Esophagus squamous epithelium (tissue), 4 donors: Measurements from ENCODE around the gene IL32. TPM values are rescaled to one million over a fixed set of nuclear protein-coding genes. Genes with fewer than 3 reads are reported as not detected.

Experiments used
- small RNA-seq, 4 donors: library from RNA; depleted of rRNA; stranded (forward); fragments of <200 nt; gene quantifications; one replicate each; pipeline ENCODE3, GENCODE V24; 2016
- total RNA-seq, 4 donors: library from RNA; depleted of rRNA; stranded (reverse); fragments of >200 nt; gene quantifications; one replicate each; pipeline ENCODE4 v1.1.0, GENCODE V29; 2016

The IL32 gene
- total RNA-seq, 4 donors from 2014 or later: 4.6 to 31.7 (median 17.3) TPM

Small RNAs within 50 kb of the gene (small RNA-seq; reads per million reads assigned to genes)
- gene RNU1-22P: 0 to 0.15 (median 0.04) reads per million in 4 donors

Other genes starting within 250 kb of the IL32 start
- gene PRSS21, start 248.4 kb upstream of the IL32 start, total RNA-seq: 1 to 10 TPM in 1 of 4 donors, not detected in 3; 1.5 TPM
- gene ZG16B, start 235.3 kb upstream of the IL32 start, total RNA-seq: 10 to 100 TPM in 1 of 4 donors, under 1 TPM in 2, not detected in 1; 0.34 to 38.5 (median 0.44) TPM
- 100 to 1,000 TPM in 2 of 4 donors, 10 to 100 TPM in 2; 36.6 to 149 (median 113) TPM for gene PRSS22, start 207.5 kb upstream of the IL32 start, total RNA-seq
- gene FLYWCH2, start 182.4 kb upstream of the IL32 start, total RNA-seq: 10 to 100 TPM; 18.9 to 47.9 (median 39.5) TPM
- 10 to 100 TPM; 25.4 to 52.1 (median 27.1) TPM for gene FLYWCH1, start 153.7 kb upstream of the IL32 start, total RNA-seq
- gene KREMEN2, start 101.4 kb upstream of the IL32 start, total RNA-seq: 1 to 10 TPM in 2 of 4 donors, under 1 TPM in 1, not detected in 1; 0.19 to 3.9 (median 2.1) TPM
- gene PAQR4, start 96.3 kb upstream of the IL32 start, total RNA-seq: 10 to 100 TPM in 1 of 4 donors, 1 to 10 TPM in 3; 2.9 to 18.8 (median 8.0) TPM
- 10 to 100 TPM in 3 of 4 donors, 1 to 10 TPM in 1; 4.2 to 33.1 (median 13.0) TPM for gene PKMYT1, start 85.2 kb upstream of the IL32 start, total RNA-seq
- gene CLDN9, start 52.7 kb upstream of the IL32 start, total RNA-seq: not detected
- gene CLDN6, start 47.5 kb upstream of the IL32 start, total RNA-seq: not detected
- 10 to 100 TPM; 15.3 to 46.0 (median 28.6) TPM for gene TNFRSF12A, start 45.3 kb upstream of the IL32 start, total RNA-seq
- 10 to 100 TPM; 17.9 to 32.4 (median 18.4) TPM for gene HCFC1R1, start 41.7 kb upstream of the IL32 start, total RNA-seq
- 10 to 100 TPM; 17.4 to 27.9 (median 25.8) TPM for gene THOC6, start 41.6 kb upstream of the IL32 start, total RNA-seq
- gene BICDL2, start 28.7 kb upstream of the IL32 start, total RNA-seq: 100 to 1,000 TPM in 2 of 4 donors, 10 to 100 TPM in 2; 54.9 to 204 (median 96.4) TPM
- 1 to 10 TPM in 1 of 4 donors, under 1 TPM in 3; 0.19 to 1.4 (median 0.61) TPM for gene MMP25, start 19.1 kb upstream of the IL32 start, total RNA-seq
- not detected for gene ZSCAN10, start 33.7 kb downstream of the IL32 start, total RNA-seq
- 10 to 100 TPM in 3 of 4 donors, 1 to 10 TPM in 1; 9.7 to 13.9 (median 11.9) TPM for gene ZNF205, start 46.9 kb downstream of the IL32 start, total RNA-seq
- 10 to 100 TPM in 1 of 4 donors, 1 to 10 TPM in 3; 3.9 to 14.3 (median 6.4) TPM for gene ZNF213, start 69.4 kb downstream of the IL32 start, total RNA-seq
- not detected for gene OR1F1, start 122.6 kb downstream of the IL32 start, total RNA-seq
- gene ZNF200, start 169.5 kb downstream of the IL32 start, total RNA-seq: 10 to 100 TPM in 1 of 4 donors, 1 to 10 TPM in 3; 4.3 to 10.1 (median 4.6) TPM
- 1 to 10 TPM in 3 of 4 donors, under 1 TPM in 1; 0.38 to 2.8 (median 1.5) TPM for gene MEFV, start 191.0 kb downstream of the IL32 start, total RNA-seq
- gene ZNF263, start 217.9 kb downstream of the IL32 start, total RNA-seq: 10 to 100 TPM; 15.7 to 40.1 (median 24.1) TPM
- 1 to 10 TPM in 2 of 4 donors, under 1 TPM in 2; 0.38 to 4.0 (median 0.96) TPM for gene TIGD7, start 239.8 kb downstream of the IL32 start, total RNA-seq
- 10 to 100 TPM; 10.6 to 24.6 (median 18.1) TPM for gene ZNF75A, start 239.9 kb downstream of the IL32 start, total RNA-seq